Measurements from ENCODE around the gene ADCY5.

The ADCY5 gene

GRCh38 chr3:123404391-123404790 lies 44.5 kb downstream of the ADCY5 start:
- DNase-seq = no peak

GRCh38 chr3:123401836-123402530 lies 46.9 kb downstream of the ADCY5 start:
- no peak for DNase-seq

GRCh38 chr3:123400169-123400568 lies 48.7 kb downstream of the ADCY5 start:
- no peak for DNase-seq

GRCh38 chr3:123399653-123400052 lies 49.2 kb downstream of the ADCY5 start:
- no peak for DNase-seq

DNA sequence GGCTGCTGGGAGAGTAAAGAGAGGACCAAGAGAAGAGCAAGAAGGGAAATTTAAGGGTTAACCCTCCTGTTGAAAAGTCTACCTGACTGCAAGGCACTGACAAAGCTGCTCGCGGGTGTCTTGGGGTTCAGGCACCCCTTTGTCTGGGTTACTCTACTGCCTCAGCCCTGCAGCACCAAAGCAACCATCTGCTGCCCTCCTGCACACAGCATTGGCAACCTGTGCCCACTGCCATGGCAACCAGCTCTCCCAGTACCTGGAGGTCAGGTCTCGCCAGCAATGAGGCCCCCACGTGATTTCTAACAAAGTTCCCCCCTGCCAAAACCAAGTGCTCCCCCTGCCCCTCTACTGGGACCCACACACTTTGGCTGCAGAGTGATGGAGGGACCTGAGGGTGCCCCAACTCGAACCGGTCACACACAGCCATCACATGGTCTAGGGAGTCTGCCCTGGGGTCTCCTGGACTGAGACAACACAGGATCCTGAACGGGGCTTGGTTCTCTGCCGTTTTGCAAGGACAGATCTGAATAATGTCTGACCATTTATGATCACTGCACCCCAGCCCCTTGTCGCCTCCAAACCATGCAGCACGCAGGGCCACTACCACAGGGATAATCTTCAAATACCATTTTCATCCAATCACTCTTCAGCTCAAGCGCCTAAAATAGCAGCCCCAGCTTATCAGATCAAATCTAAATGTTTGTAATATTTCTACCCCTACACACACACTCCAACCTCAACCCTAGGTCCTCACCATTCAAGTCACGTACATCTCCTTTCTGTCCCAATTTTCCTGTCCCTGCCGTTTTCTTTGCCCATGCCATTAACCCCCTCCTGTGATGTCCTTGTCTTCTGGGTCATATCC lies 50.7 kb downstream of the ADCY5 start:
- DNase-seq = no peak

GRCh38 chr3:123397050-123397590 lies 51.8 kb downstream of the ADCY5 start:
- no peak for DNase-seq

DNA sequence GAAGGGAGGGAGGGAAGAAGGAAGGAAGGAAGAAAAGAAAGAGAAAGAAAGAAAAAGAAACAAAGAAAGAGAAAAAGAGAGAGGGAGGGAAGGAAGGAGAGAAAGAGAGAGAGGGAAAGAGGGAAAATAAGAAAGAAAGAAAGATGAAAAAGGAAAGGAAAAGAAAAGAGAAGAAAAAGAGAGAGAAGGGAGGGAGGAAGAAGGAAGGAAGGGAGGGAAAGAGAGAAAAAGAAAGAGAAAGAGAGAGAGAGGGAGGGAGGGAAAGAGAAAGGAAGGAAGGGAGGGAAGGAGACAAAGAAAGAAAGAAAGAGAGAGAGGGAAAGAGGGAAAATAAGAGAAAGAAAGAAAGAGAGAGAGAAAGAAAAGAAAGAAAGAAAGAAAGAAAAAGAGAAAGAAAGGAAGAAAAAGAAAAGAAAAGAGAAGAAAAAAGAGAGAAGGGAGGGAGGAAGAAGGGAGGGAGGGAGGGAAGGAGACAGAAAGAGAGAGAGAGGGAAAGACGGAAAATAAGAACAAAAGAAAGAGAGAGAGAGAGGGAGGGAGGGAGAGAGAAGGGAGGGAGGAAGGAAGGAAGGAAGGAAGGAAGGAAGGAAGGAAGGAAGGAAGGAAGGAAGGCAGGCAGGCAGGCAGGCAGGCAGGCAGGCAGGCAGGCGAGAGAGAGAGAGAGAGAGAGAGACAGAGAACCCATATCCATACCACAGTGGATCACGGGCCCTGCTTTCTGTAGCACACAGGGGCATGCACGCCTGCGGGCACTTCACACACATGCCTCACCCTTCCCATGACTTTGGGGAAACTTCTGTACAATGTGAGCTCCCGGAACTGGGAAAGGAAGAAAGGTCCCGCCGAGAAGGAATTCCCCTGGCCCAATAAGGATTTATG lies 52.5 kb downstream of the ADCY5 start:
- no peak for DNase-seq

DNA sequence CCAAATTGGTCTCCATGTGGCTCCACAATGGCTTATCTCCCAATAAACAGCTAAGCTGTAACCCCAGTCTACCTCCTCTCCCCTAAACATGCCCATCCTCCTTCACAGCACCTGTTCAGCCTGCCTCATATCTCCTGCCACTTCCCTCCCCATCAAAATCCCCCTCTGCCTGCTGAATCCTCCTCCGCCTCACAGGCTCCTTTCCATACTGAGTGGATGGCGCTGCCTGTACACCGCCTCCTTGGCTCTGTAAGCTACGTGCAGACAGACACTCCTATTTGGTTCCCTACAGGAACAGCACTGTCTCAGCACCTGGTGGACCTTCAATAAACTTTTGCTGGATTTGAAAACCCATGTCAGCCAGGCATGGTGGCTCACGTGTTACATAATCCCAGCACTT lies 53.7 kb downstream of the ADCY5 start:
- no peak for DNase-seq

DNA sequence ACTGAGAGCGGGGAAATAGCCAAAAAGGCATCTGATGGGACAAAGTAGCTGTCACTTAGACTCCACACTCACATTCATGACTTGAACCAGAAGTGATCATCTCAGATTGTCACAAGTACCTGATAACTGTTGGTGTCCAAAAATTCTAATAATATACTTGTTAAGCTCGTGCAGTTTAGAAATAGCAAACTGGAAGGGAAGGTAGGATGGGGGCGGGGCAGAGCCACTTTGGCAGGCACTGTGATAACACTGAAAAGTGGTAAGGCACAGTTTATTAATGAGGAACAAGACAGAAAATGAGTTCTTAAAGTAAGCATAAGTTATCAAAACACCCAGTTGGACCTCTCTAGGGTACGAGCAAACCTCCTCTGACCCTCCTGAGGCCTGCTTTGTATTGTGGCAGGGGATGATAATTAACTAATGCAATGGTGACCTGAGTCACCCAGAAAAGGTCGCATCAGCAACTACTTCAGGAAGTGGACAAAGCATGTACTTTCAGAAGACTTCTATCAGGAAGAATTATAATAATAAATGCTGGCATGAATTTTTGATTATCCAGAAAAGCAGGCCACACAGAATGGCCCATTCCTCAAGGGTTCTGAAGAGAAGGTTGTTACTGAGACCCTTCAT lies 54.4 kb downstream of the ADCY5 start:
- no peak for DNase-seq

DNA sequence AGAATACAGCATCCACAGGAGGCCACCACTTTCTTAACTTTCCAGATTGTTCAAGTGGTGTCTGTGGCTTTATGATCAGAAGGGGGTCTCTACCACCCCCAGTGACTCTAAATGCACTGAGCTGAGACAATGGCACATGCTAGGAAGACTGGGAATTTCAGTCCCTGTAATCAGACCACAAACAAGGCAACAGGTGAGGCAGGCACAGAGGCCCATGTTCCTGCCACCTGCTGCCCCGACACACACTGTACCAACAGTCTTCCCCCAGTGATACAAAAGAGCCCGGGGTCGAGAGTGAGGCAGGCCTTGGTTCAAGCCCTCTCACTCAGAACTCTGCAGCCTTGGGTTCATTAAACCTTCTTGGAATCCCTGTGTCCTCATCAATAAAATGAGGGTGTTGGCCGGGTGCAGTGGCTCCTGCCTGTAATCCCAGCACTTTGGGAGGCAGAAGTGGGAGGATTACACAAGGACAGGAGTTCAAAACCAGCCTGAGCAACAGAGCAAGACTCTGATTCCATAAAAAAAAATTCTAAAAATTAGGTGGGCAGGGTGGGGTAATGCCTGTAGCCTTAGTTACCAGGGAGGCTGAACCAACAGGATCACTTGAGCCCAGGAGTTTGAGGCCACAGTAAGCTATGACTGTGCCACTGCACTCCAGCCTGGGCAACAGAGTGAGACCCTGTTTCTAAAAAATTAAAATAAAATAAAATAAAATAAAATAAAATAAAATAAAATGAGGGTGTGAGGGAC lies 55.8 kb downstream of the ADCY5 start:
- no peak for DNase-seq

DNA sequence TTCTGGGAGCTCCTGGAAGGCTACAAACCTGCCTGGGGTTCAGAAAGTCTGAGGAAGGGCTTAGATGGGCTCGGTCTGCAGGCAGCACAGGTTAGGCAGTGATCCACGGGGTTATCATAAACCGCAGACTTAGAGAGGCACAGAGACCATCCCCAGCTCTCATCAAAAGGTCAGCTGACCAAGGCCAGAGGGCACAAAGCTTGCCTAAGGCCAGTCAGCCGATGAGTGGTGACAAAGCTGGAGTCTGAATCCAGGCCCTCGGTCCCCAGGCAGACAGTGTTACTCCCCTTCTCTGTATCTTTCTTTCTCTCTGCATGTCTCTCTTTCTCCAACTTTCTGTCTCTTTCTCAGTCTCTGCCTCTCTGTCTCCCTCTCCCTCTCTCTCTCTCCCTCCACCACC lies 56.5 kb downstream of the ADCY5 start:
- DNase-seq = no peak

- no peak for DNase-seq
These were observed 57.9 kb downstream of the ADCY5 start for GRCh38 chr3:123390865-123391600.

GRCh38 chr3:123389628-123389918 lies 59.3 kb downstream of the ADCY5 start:
- DNase-seq = no peak

- DNase-seq = no peak
These were observed 59.9 kb downstream of the ADCY5 start for GRCh38 chr3:123388811-123389627.

DNA sequence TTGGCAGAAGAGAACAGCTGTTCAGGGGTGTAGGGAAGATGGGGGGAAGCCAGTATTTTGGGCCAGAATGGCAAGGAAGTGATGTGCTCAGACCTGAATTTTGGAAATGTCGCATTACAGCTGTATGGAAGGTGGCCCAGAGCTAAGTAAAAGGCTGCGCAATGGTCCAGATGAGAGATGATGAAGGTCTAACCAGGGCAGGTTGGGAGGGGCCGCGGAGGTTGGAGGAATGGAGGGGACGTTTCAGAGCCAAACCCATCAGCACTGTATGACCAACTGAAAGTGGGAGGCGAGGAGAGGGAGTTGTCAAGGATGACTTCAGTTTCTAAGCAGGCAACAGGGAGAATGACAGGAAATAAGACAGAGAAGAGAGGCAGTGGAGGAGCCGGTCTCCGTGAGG lies 60.8 kb downstream of the ADCY5 start:
- no peak for DNase-seq

DNA sequence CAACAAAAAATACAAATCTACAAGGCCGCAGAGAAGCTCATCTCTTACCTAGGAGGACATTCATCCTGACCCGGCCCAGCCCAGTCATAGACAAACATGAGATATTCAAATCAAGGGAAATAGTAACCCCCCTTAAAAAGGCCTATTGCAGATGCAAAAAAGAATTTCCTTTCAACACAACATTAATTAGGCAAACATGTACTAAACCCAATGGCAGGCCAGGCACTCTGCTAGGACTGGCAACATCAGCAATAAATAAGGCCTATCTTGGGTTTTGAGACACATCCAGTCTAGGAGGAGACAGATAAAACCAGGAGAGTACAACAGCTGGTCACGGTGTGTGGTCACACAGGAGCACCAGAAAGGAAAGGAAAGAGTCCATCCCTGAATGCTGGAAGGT lies 61.4 kb downstream of the ADCY5 start:
- DNase-seq = no peak

- no peak for DNase-seq
These were observed 62.3 kb downstream of the ADCY5 start for GRCh38 chr3:123386477-123387040.

DNA sequence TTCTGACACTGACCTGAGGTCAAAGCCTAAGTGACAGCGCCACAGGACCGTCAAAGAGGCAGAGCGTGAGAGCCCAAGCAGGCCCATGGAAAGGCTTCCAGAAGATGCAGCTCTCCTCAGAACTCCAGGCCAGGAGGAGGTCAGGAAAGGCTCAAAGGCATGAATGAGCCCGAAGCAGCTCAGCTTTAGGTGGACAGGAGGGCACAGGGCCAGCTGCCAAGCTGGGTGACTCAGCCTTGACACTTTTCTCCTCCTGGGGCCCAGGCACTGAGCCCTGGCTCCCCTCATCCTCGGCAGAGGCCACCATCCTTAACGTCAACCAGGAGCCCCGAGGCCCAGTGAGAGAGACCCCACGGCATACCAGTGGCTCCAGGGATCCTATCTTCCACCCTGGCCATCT lies 62.9 kb downstream of the ADCY5 start:
- no peak for DNase-seq

DNA sequence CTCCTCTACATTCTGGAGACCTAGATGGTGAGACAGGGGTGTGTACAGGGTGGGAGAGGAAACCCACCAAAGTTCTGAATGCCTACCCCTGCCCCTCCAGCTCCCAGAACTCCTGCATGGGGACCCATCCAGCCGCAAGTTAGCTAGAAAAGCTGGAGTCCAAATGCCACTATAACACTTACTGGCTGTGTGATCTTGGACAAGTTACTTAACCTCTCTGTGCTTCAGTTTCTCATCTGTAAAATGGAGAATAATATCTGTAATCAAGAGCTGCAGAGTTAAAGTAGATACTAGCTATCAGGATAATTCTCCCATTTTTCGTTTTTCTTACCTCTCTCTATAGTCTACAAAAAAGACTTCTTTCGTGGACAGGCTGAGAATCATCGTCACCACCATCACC lies 63.4 kb downstream of the ADCY5 start:
- no peak for DNase-seq

GRCh38 chr3:123385001-123385401 lies 63.9 kb downstream of the ADCY5 start:
- DNase-seq = no peak

All from GOT3 (cell line).